Thyroid gland (tissue), 4 donors: ENCODE data around the gene STK24. TPM values are rescaled to one million over a fixed set of nuclear protein-coding genes. Genes with fewer than 3 reads are reported as not detected.

ENCODE experiments used
- DNase-seq, 2 donors: peaks; one replicate each; pipeline ENCODE4 v3.0.0-alpha.2; 2019
- H3K27ac ChIP-seq, 3 donors: fragments of 200-600 bp; sonication (generic); 1 replicate in 2 of 3; 2 replicates in 1 of 3; pipeline ENCODE4 v1.5.1; 2016 to 2019; ENCODE audit warnings: mild to moderate bottlenecking in 1 of 3, moderate library complexity in 1 of 3
- H3K27me3 ChIP-seq: fragments of 200-600 bp; sonication (generic); one replicate; pipeline ENCODE4 v1.5.1; 2019
- H3K36me3 ChIP-seq, 2 donors: fragments of 200-600 bp; sonication (generic); one replicate each; pipeline ENCODE4 v1.5.1; 2016 to 2019
- H3K4me1 ChIP-seq, 2 donors: fragments of 200-600 bp; sonication (generic); one replicate each; pipeline ENCODE4 v1.5.1; 2017 to 2019
- H3K4me3 ChIP-seq, 3 donors: fragments of 200-600 bp; sonication (generic); replicated peaks in 1 of 3; 1 replicate in 2 of 3; 2 replicates in 1 of 3; pipeline ENCODE4 v1.5.1; 2016; ENCODE audit warnings: mild to moderate bottlenecking in 1 of 3
- H3K9me3 ChIP-seq: fragments of 200-600 bp; sonication (generic); one replicate; pipeline ENCODE4 v1.5.1; 2017
- POLR2A ChIP-seq, 2 donors: fragments of 450-650 bp; IDR thresholded peaks; one replicate each; pipeline ENCODE4 v1.6.1; 2017; ENCODE audit warnings: antibody characterized with exemption in 2 of 2, mild to moderate bottlenecking in 2 of 2, moderate library complexity in 1 of 2
- WGBS, 2 donors: methylation state at CpG; one replicate each; pipeline ENCODE4 v1.1.5; 2017; 5-methylcytosine and 5-hydroxymethylcytosine counted together
- intact Hi-C: fragments of 100-400 bp; cut with DNase I; formaldehyde crosslinking; loops from one replicate; pipeline ENCODE4 v1.15.1; 2023
- total RNA-seq, 4 donors: library from RNA; depleted of rRNA; stranded (reverse); fragments of >200 nt; gene quantifications; one replicate each; pipeline ENCODE4 v1.2.3, GENCODE V29; 2016
- TF ChIP-seq, protein P1 (sequence below), 6 experiments: fragments of 200-600 bp in 3 of 6; fragments of 450-650 bp in 3 of 6; sonication (generic) in 3 of 6; IDR thresholded peaks; one replicate each; pipeline ENCODE4 v1.5.1; 2016 to 2019; ENCODE audit warnings: antibody characterized with exemption in 6 of 6, mild to moderate bottlenecking in 2 of 6, inconsistent platforms in 1 of 6, moderate library complexity in 1 of 6

STK24 gene
- total RNA-seq, 4 donors from 2014 or later: 74.5 to 102 (median 90.7) TPM

- DNase-seq: no peak
- TF ChIP-seq POLR2A (IDR thresholded peaks at IDR 0.05): no peak
- TF ChIP-seq, protein P1, sequence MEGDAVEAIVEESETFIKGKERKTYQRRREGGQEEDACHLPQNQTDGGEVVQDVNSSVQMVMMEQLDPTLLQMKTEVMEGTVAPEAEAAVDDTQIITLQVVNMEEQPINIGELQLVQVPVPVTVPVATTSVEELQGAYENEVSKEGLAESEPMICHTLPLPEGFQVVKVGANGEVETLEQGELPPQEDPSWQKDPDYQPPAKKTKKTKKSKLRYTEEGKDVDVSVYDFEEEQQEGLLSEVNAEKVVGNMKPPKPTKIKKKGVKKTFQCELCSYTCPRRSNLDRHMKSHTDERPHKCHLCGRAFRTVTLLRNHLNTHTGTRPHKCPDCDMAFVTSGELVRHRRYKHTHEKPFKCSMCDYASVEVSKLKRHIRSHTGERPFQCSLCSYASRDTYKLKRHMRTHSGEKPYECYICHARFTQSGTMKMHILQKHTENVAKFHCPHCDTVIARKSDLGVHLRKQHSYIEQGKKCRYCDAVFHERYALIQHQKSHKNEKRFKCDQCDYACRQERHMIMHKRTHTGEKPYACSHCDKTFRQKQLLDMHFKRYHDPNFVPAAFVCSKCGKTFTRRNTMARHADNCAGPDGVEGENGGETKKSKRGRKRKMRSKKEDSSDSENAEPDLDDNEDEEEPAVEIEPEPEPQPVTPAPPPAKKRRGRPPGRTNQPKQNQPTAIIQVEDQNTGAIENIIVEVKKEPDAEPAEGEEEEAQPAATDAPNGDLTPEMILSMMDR (IDR thresholded peaks at IDR 0.05): no peak
- WGBS, 2 donors: 93 to 97% methylated on average over 7 of the region's 7 CpGs
- Histone ChIP-seq H3K9me3 (no peaks in the 10 kb centered on the region), H3K36me3 (no peaks in the 10 kb centered on the region), H3K27me3 (no peaks in the 10 kb centered on the region), H3K4me3 (no peak overlapping the region), H3K4me1 (peaks cover 25 to 45% of the 10 kb centered on the region in 2 donors), H3K27ac (no peak overlapping the region)
- intact Hi-C loops: no loop called here
These were observed 27.7 kb downstream of the STK24 start for GRCh38 chr13:98549006-98549727.

GRCh38 chr13:98548230-98548629 is 28.7 kb downstream of the STK24 start:
- TF ChIP-seq, protein P1 (IDR thresholded peaks at IDR 0.05): no peak
- TF ChIP-seq POLR2A (IDR thresholded peaks at IDR 0.05): no peak
- H3K27me3 ChIP-seq: no peaks in the 10 kb centered on the region
- H3K9me3 ChIP-seq: no peaks in the 10 kb centered on the region
- H3K36me3 ChIP-seq: no peaks in the 10 kb centered on the region
- no peak overlapping the region for H3K27ac ChIP-seq
- H3K4me1 ChIP-seq: peaks cover 24 to 45% of the 10 kb centered on the region in 2 donors
- intact Hi-C loops: no loop called here
- H3K4me3 ChIP-seq: no peak overlapping the region
- DNase-seq: no peak
- WGBS, 2 donors: 90 to 98% methylated on average over 3 of the region's 3 CpGs

- H3K4me3 ChIP-seq: no peak overlapping the region
- no peaks in the 10 kb centered on the region for H3K9me3 ChIP-seq
- no peaks in the 10 kb centered on the region for H3K36me3 ChIP-seq
- intact Hi-C loops: no loop called here
- H3K27me3 ChIP-seq: no peaks in the 10 kb centered on the region
- peaks cover 28 to 45% of the 10 kb centered on the region in 2 donors for H3K4me1 ChIP-seq
- no peak overlapping the region for H3K27ac ChIP-seq
- TF ChIP-seq, protein P1 (IDR thresholded peaks at IDR 0.05): no peak
- TF ChIP-seq POLR2A (IDR thresholded peaks at IDR 0.05): no peak
- 98 to 99% methylated on average over 5 of the region's 5 CpGs for WGBS, 2 donors
- DNase-seq: no peak
These were observed 29.5 kb downstream of the STK24 start for GRCh38 chr13:98547455-98547854.

GRCh38 chr13:98546402-98546801 is 30.5 kb downstream of the STK24 start:
- Histone ChIP-seq H3K4me1 (peaks cover 39 to 55% of the 10 kb centered on the region in 2 donors), H3K36me3 (no peaks in the 10 kb centered on the region), H3K9me3 (no peaks in the 10 kb centered on the region), H3K4me3 (no peak overlapping the region), H3K27me3 (no peaks in the 10 kb centered on the region), H3K27ac (no peak overlapping the region)
- 89 to 97% methylated on average over 5 of the region's 5 CpGs for WGBS, 2 donors
- TF ChIP-seq, protein P1 (IDR thresholded peaks at IDR 0.05): no peak
- TF ChIP-seq POLR2A (IDR thresholded peaks at IDR 0.05): no peak
- DNase-seq: no peak
- intact Hi-C loops: no loop called here

DNA sequence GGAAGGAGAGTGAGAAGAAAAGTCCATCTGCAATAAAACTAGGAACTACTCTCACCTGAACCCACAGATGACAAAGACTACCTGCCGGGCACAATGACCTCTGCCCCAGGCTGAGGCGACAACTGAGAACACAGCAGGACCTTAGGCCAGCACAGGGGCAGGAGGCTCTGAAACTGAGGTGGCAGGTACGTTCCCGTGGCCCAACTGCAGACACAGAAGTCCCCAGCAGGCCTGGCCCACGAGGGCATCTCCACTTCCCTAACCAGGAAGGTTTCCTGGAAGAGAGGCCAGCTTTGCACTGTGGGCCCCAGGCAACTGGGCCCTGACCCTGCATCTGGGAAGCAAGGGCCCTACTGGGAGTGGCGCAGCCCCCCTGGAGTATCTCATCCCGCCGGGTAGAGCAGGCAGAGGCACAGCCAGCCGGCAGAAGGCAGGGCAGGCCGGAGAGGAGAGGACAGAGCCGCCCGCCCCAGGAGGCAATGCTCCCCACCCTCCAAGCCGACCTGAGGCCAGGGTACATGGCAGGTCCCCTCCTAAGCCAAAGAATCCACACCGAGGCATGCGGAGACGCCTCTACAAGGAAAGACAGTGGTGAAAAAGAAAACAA is 32.7 kb downstream of the STK24 start:
- no peak for DNase-seq
- intact Hi-C loops: no loop called here

More for the DNA sequence above, 32.7 kb downstream of the STK24 start:
- 82% methylated on average over 9 to 16 of the region's 16 CpGs for WGBS, 2 donors
- no peak for TF ChIP-seq POLR2A (IDR thresholded peaks at IDR 0.05)
- TF ChIP-seq, protein P1 (IDR thresholded peaks at IDR 0.05): no peak
- Histone ChIP-seq H3K4me1 (peaks cover 58 to 76% of the 10 kb centered on the region in 2 donors), H3K36me3 (no peaks in the 10 kb centered on the region), H3K27ac (peak overlapping the region in 1 of 3 donors; percentile 92), H3K4me3 (no peak overlapping the region), H3K9me3 (no peaks in the 10 kb centered on the region), H3K27me3 (no peaks in the 10 kb centered on the region)
